T-helper 1 cell (primary cell): ENCODE results near the gene HAUS7.

Source experiments
- DNase-seq, 5 donors: peaks; one replicate each; pipeline ENCODE4 v3.0.0-alpha.2; 2012 to 2020

Gene HAUS7

GRCh38 chrX:153476666-153477363 is 6.4 kb upstream of the HAUS7 start:
- no peak for DNase-seq

GRCh38 chrX:153475751-153476281 is 5.4 kb upstream of the HAUS7 start:
- DNase-seq = no peak

GRCh38 chrX:153475271-153475670 is 4.9 kb upstream of the HAUS7 start:
- no peak for DNase-seq

- peak; percentile 8 to 51 (median 21) for DNase-seq
Observed at GRCh38 chrX:153474718-153475117, 4.3 kb upstream of the HAUS7 start.

GRCh38 chrX:153474266-153474665 is 3.9 kb upstream of the HAUS7 start:
- no peak for DNase-seq

GRCh38 chrX:153473126-153473525 is 2.8 kb upstream of the HAUS7 start:
- DNase-seq = no peak

GRCh38 chrX:153471663-153472280 is 1.4 kb upstream of the HAUS7 start:
- DNase-seq = no peak

- peak in 1 of 5 donors; percentile 8 for DNase-seq
Observed at GRCh38 chrX:153469811-153470410, 465 bp downstream of the HAUS7 start.

- DNase-seq = no peak
Observed at GRCh38 chrX:153468008-153468580, 2.3 kb downstream of the HAUS7 start.

- DNase-seq = no peak
Observed at GRCh38 chrX:153465691-153466380, 4.5 kb downstream of the HAUS7 start.

GRCh38 chrX:153464116-153464515 is 6.3 kb downstream of the HAUS7 start:
- no peak for DNase-seq

- DNase-seq = no peak
Observed at GRCh38 chrX:153463556-153463955, 6.8 kb downstream of the HAUS7 start.

- no peak for DNase-seq
Observed at GRCh38 chrX:153463031-153463430, 7.3 kb downstream of the HAUS7 start.

- DNase-seq = no peak
Observed at GRCh38 chrX:153462291-153462690, 8.1 kb downstream of the HAUS7 start.

GRCh38 chrX:153460826-153461225 is 9.6 kb downstream of the HAUS7 start:
- DNase-seq = peak in 3 of 5 donors; percentile 10 to 38 (median 21)

GRCh38 chrX:153459986-153460385 is 10.4 kb downstream of the HAUS7 start:
- DNase-seq = no peak

GRCh38 chrX:153458476-153458875 is 11.9 kb downstream of the HAUS7 start:
- no peak for DNase-seq

- DNase-seq = no peak
Observed at GRCh38 chrX:153457827-153458466, 12.4 kb downstream of the HAUS7 start.

GRCh38 chrX:153457136-153457825 is 13.1 kb downstream of the HAUS7 start:
- DNase-seq = no peak

GRCh38 chrX:153456704-153457103 is 13.7 kb downstream of the HAUS7 start:
- no peak for DNase-seq

GRCh38 chrX:153456161-153456560 is 14.2 kb downstream of the HAUS7 start:
- DNase-seq = no peak

- DNase-seq = no peak
Observed at GRCh38 chrX:153455571-153455970, 14.8 kb downstream of the HAUS7 start.
